HG03097 (cell line): ENCODE results near the gene SLC39A12.

Experiments used
- ATAC-seq: cut with Tn5 transposase; IDR thresholded peaks from one replicate; pipeline ENCODE4 v1.9.1; 2021; ENCODE audit not compliant: unreplicated experiment, low FRiP score

SLC39A12 gene

DNA sequence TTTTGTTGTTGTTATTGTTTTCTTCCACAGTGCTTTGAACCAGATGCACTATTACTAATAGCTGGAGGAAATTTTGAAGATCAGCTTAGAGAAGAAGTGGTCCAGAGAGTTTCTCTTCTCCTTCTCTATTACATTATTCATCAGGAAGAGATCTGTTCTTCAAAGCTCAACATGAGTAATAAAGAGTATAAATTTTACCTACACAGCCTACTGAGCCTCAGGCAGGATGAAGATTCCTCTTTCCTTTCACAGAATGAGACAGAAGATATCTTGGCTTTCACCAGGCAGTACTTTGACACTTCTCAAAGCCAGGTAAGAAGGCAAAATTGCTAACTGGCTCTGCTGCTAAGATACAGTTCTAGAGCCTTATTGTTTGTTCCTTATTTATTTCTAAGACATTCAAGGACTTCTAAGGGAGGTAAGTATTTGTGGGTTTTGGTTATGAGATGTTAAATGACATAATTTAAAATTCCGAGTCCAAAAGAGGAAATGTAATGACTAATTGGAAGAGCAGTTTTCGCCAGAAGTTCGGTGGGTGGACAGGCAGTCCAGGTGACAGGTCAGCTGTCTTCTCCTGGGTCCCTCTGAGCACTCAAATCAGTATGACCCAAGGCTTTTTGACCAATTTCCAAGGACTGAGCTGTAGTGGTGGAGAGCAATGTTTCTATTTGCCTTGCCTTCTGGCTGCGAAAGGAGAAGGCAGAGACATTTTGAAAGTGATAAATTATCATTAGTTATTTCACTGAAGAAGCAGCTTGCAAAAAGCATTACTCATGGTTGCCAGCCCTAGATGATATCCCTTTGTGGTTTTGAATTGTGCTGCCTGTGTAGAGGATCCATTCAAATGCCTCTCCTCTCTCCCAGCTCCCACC lies 10.1 kb downstream of the SLC39A12 start:
- no peak for ATAC-seq

DNA sequence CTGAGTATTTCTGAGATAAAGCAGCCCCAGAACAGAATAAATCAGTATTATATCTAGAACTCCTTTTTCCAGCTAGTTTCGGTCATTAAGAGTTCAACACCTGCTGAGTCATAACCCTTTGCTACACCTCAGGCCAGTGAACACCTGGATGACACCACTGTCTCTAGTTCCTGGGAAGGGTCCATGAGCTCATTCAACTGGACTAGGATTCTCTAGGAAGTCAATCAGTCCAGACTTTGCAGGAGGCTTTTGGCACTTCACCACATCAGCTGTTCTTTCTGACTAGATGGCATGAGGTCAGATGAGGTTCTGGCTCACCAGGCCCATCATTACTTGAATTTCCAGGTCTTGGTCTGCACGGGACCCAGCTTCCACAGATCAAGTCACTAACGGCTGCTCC lies 11.7 kb downstream of the SLC39A12 start:
- no peak for ATAC-seq

DNA sequence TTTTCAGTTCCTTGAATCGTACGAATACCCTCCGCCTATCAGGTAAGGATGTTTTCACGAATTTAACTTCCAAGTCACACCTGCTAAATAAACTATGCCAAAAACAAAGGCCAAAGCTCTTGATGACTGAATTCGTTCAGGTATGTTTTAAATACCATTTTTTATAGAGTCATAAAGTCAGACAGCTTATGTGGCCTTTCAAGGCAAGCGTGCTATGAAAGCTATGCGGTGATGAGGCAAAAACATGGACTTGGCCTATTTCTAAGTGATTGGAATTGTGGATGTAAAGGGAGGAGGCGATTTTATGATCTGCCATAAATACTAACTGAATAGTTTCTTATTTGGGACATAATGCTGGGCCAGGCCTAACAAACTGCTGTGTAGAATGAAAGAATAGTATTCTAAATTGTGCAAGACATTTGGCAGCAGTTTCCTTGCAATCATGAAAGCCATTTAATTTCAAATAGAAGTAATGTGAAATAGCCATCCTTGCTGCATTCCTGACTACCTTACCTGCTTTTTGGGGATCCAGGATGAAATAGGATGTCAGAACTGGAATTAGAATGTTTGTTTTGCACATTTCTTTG lies 14.0 kb downstream of the SLC39A12 start:
- no peak for ATAC-seq

DNA sequence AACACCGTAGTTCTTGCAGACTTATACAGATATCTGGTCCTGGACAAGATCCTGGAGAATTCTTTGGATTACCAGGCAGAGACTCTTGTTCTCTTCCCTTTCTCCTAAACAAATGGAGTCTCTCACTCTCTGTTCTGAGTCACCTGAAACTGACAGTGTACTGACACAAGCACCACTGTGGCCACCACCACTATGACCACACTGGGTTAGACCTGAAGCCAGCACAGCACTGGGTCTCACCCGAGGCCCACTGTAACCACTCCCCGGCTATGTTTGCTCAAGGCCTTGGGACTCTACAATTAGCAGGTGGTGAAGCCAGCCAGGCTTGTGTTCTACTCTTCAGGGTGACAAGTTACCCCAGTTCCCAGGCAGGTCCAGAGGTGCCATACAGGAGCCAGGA lies 22.8 kb downstream of the SLC39A12 start:
- ATAC-seq: no peak

DNA sequence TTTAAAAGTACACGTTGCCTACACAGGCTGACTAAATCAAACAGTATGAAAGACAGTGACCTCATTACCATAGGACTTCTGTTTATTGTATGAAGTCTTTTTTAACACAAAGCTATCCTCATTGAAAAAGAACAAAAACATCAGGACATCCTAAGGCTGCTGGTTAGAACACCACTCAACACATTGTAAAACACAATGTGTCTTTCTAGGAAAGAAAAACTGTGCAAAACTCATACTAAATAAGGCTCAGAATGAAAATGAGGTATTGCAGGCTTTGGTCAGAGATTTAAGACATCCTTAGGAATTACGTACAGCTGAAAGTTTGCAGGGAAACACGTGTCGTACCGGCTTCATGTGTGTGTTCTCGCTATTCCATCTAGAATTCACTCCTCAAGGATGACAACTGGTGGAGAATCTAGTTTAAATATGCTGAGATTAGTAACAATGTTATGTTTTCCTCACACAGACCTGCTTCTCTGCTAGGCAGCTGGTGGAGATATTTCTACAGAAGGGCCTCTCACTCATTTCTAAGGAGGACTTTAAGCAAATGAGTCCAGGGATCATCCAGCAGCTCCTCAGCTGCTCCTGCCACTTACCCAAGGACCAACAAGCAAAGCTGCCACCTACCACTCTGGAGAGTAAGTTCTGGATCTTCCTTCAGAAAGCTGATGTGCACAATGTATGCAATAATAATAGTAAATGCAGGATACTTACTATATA lies 29.3 kb downstream of the SLC39A12 start:
- no peak for ATAC-seq

DNA sequence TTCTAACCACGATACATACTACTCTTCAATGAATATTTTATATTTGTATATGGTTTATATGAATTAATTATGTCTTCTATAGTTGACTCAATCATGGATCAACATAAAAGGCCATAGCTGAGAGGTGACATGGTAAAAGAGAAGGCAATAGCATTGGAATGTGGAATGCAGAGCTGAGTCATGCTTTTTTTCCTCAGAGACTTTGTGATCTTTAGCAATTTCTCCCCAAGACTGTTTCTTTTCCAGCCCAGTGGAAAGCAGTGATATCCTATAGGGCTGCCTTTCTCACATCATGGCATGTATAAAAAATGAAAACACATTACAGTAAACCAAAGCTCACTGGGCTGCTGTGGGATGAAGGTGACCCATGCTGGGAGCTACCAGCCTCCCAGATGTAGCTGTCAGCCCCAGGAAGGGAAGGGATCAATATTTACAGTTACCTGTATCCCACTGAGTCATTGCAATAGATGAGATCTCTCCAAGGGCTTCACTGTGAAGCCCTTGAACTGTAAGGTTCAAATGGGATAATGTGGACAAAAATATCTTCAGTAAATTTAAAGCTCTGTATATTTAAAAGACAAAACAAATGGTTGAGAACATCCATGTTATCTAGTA lies 30.2 kb downstream of the SLC39A12 start:
- no peak for ATAC-seq

DNA sequence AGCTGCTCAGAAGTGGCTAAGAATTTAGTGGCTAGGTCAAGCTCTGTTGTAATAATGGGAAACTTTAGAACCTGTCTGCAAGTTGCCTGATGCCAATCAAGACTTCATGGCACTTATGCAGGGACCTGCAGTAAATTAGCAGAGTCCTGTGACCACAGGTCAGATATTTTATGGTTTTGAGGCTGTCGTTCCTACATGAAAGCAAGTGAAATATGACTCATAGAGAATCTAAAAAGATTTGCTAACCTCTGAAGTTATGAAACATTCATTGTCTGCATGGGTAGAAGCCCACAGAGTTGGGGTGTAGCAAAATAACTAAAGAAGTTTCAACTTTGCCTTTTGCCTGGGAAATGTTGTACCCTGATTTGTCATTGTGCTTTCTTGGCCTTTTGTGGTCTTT lies 32.3 kb downstream of the SLC39A12 start:
- peak; percentile 82 for ATAC-seq

DNA sequence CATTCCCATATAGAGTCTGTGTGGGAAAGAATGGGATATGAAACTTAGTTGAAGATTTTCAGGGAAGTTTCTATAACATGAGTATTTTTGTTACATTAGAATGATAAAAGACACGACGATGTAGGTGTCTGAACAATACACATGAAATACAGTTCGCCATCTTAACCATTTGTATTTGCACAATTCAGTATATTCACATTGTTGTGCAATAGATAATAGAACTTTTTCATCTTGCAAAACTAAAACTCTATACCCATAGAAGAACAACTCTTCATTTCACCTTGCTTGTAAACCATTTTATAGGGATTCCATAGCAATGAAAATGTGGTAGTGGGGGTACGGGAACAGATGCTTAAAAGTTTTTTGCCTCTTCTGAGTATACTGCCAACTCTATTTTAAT lies 32.8 kb downstream of the SLC39A12 start:
- no peak for ATAC-seq

DNA sequence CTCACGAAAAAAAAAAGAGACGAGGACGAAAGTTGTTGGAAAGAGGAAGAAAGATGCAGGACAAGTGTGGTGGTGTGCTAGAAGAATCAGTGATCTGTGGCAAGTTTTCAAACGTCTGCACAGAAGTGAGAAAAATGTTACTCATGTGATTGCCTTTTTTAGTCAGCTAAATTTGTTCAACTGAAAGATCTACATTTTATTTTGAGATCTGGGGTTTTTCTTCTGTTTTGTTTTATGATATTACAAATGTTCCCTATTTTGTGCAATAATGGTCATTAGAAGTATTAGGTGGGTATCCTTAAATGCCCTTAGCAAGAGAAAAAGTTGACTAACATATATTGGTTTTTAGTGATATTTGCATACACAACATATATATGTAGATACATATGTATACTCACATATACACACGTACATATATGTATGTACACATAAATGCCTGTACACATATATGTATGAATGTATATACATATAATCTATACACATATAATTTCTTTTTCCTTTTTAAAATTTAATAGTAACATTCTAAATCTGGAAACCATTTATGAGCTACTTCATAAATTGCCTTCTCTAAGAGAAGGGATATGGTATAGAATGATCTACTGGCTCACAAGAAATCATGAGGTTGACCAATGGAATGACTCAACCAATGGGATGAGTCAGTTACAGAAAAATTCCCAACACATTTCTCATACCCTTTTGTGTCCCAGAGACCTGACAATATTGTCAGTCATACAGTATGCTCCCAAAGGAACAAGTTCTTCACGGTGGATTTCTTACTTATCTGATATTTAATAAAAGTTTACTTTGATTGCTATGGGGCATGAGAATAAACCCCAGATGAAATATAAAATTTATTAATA lies 38.4 kb downstream of the SLC39A12 start:
- ATAC-seq: peak; percentile 82

DNA sequence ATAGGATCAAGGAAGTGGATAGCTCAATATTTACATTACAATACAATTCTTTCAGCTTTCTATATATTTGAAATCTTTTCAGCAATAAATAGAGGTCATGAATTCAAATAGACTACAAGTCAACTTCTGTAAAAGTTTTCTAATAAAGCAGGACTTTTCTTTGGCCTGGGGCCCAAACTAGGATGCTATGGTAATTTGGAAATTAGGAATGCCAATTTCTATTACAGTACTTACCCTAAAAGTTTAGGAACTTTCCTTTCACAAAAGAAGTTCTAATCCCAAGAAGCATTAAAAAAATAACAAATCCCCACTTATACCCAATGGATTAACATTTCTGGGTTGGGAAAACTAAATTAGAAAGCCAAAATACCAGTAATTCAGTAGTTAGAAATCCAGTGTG lies 40.5 kb downstream of the SLC39A12 start:
- no peak for ATAC-seq

DNA sequence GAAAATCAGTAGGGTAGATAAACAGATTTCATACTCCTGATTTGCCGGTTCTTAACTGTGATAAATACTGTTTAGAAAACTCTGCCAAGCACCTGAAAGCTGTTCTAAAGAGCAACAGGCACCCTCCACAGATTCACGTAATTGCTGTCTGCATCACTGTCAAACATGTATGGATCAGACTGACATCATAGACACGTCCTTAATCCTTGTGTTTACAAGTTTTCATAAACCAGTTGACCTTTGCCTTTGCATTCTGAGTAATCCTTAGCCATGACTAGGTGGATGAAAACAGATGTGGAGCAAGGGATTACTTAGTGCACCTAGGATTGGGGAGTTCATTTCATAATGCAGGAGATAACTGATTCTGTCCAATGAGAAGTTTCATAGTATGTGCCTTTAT lies 41.6 kb downstream of the SLC39A12 start:
- no peak for ATAC-seq

DNA sequence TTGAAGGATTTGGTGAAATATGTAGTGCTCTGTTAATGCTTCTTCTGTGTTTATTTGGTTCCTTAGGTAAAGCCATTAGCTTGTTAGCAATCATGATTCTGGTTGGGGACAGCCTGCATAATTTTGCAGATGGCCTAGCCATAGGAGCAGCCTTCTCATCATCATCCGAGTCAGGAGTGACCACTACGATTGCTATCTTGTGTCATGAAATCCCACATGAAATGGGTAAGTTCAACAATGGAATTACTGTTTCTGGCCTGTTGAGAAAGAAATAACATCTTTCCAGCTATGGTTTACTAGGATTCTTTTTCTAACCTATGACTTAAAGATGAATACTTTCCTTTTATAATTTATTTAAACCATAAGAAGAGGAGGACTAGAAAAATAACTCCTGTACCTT lies 48.9 kb downstream of the SLC39A12 start:
- no peak for ATAC-seq

DNA sequence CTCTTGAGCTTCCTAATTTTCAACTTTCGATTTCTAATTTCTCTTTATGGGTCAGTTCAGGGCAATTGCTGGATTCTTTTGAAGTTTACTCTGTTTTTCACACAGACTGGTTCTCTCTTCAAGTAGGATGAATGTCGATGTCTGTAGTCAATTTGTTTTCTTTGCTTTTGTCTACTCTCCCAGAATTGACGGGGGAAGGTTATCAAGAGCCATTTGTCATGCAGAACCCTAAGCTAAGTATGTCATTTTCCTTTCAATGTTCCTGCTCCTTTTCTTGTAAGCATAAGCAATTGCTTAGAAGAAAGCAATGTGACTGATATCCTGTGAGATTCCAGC lies 53.7 kb downstream of the SLC39A12 start:
- no peak for ATAC-seq

DNA sequence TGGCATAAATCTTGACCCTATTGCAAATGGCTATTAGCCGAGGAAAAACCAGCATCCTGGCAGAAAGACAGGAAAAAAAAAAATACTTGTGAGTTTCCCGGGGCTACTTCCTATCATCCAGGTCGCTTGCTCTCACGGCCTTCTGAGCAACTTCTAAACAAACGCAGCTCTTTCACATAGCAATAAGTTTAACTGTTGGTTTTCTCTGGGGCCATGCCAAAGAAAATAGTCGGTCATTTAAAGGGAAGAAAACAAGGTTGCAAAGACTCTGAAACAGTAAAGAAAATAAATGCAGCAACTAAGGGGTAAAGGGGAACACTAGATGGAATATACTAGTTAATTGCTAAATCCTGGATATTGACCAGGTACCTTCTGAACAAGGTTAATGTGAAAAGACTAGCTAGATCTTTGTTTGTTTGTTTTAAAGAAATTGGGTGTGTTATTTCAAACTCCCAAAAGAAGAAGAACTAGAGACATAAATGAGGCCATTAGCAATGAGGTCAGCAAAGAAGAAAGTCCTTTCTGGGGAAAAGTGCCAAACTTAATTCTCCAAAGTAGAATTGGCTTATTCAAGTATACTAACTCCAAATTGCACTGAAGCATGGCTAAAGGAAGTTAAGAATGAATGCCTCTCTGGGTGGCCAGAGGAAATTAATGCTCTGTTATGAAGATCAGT lies 54.2 kb downstream of the SLC39A12 start:
- ATAC-seq: no peak

DNA sequence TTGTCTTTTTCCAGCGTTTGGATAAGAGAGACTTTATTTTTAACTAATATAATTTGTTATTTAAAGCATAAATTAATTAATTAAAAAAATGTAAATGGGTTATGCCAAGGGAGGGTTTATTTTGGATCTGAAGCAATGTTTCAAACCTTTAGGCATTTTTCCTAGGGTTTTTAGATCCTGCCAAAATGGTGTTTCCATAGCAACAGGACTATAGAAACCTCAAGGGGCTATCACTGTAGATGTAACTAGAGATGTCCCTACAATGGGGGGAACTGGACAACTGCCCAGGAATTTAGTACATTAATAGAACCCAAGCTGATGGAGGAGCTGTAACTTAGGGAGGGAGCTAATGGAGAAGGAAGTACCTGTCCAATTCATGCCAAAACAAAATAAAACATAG lies 57.3 kb downstream of the SLC39A12 start:
- no peak for ATAC-seq

DNA sequence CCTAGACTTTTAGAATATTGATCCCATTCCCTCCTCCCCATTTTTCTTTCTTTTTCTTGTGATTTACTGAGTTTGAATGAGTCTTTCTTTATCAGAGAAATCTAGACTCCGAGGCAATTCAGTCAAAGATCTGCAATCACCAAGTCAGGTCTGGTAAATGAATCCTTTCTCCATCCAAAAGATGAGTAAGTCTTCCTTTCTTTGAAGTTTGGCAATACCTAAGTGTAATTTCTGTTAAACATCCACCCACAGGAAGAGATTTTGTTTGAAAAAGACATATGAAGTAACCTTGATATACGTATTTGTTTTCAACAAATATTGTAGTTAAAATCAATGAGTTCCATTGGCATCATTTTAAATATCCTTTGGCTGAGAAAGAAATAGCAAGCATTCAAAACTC lies 58.3 kb downstream of the SLC39A12 start:
- ATAC-seq: no peak

DNA sequence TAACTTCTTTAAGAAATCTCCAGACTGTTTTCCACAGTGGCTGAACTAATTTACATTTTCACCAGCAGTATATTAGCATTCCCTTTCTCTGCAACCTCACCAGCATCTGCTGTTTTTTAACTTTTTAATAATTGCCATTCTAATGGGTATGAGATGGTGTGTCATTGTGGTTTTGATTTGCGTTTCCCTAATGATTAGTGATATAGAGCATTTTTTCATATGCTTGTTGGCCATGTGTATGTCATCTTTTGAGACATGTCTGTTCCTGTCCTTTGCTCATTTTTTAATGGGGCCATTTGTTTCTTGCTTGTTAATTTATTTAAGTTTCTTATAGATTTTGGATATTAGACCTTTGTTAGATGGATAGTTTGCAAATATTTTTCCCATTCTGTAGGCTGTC lies 68.8 kb downstream of the SLC39A12 start:
- no peak for ATAC-seq

DNA sequence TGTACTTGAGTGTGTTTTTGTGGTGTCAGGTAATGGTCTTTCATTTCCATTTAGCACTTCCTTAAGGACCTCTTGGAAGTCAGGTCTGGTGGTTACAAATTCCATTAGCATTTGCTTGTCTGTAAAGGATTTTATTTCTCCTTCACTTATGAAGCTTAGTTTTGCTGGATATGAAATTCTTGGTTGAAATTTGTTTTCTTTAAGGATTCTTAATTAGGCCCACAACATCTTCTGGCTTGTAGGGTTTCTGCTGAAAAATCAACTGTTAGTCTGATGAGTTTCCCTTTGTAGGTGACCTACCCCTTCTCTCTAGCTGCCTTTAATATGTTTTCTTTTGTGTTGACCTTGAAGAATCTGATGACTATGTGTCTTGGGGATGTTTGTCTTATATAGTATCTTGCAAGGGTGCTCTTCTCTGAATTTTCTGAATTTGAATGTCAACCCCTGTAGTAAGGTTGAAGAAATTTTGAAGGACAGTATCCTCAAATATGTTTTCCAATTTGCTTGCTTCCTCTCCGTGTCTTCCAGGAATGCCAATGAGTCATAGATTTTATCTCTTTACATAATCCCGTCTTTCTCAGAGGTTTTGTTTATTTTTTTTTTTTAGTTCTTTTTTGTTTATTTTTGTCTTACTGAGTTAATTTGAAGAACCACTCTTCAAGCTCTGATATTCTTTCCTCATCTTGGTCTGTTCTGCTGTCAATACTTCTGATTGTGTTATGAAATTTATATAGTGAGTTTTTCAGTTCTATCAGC lies 70.2 kb downstream of the SLC39A12 start:
- ATAC-seq: no peak
